Sigmoid colon (tissue), 3 donors: ENCODE results near the gene ACOX3.

Experiments
- POLR2A ChIP-seq, 2 donors: fragments of 450-650 bp; IDR thresholded peaks; one replicate each; pipeline ENCODE4 v1.6.1; 2016; ENCODE audit warnings: antibody characterized with exemption in 2 of 2, mild to moderate bottlenecking in 2 of 2, moderate library complexity in 2 of 2
- TF ChIP-seq, protein P1 (sequence below), 4 experiments: fragments of 450-650 bp in 3 of 4; fragments of 200-600 bp in 1 of 4; IDR thresholded peaks; one replicate each; pipeline ENCODE4 v1.5.1; 2016 to 2019; ENCODE audit warnings: antibody characterized with exemption in 4 of 4, mild to moderate bottlenecking in 3 of 4, moderate library complexity in 2 of 4

DNA sequence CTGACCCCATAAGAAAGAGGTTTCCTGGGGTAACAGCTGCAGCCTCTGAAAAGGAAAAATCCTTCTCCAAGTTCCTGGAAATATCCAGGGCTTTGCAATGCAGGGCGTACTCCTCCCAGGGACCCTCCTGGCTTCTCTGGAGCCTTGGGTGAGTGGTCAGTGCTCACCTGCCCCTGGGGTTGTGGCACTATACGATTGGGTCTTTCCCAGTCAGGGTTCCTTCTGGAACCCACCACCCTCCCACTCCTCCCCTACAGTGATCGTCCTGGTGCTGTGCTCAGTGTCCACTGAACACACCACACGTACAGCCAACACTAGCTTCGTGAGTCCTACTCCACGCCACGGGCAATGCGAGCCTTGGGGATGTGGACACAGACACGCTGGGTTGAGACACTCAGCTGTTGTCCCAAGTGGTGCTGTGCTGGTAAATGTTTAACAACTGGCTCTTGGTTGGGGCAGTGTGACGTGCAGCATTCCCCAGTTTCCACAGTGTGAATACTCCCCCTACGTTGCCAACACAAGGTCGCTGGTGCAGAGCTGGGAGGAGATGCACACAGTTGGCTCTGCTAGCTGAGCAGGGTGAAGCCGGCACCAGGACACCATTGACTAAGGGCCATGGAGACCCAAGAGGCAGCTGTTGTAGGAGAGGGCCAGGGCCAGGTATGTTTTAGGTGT, 105.6 kb downstream of the ACOX3 start:
- TF ChIP-seq, protein P1, sequence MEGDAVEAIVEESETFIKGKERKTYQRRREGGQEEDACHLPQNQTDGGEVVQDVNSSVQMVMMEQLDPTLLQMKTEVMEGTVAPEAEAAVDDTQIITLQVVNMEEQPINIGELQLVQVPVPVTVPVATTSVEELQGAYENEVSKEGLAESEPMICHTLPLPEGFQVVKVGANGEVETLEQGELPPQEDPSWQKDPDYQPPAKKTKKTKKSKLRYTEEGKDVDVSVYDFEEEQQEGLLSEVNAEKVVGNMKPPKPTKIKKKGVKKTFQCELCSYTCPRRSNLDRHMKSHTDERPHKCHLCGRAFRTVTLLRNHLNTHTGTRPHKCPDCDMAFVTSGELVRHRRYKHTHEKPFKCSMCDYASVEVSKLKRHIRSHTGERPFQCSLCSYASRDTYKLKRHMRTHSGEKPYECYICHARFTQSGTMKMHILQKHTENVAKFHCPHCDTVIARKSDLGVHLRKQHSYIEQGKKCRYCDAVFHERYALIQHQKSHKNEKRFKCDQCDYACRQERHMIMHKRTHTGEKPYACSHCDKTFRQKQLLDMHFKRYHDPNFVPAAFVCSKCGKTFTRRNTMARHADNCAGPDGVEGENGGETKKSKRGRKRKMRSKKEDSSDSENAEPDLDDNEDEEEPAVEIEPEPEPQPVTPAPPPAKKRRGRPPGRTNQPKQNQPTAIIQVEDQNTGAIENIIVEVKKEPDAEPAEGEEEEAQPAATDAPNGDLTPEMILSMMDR (IDR thresholded peaks at IDR 0.05) = no peak
- no peak for TF ChIP-seq POLR2A (IDR thresholded peaks at IDR 0.05)
